ENCODE data around the gene SERP1. TPM values are rescaled to one million over a fixed set of nuclear protein-coding genes. Genes with fewer than 3 reads are reported as not detected.

The SERP1 gene
- total RNA-seq, 2 experiments from 2014 or later, result 97.4 to 182 TPM

DNA sequence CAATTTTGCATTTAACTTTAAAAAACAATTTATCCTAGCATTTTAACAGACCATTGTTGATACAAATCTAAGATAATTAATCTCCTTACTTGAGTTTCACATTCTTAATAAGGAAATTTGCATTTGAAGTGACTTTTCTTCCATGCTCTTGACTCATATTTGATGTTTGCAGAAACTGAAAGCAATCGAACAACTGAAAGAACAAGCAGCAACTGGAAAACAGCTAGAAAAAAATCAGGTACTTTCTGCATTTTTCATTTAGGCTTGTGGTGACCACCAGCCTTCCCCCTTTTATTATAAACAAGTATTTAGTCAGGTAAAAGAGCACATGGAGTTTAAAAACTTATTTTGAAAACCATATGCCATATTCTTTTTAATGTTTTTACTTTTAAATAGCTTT, 36.7 kb upstream of the SERP1 start:
- BruUV-seq (replicated peaks), result no TSS peak
- Histone ChIP-seq H2AFZ (ENCODE audit: low read length) (no peak overlapping the region), H3K79me2 (ENCODE audit: insufficient read depth, low read depth, low read length) (peaks cover 18% of the 10 kb centered on the region; the same call in 1 of the 2 replicates), H3K4me2 (ENCODE audit: low read length) (no peak overlapping the region), H3K4me1 (ENCODE audit: insufficient read depth, low read length, poor library complexity, severe bottlenecking) (no peaks in the 10 kb centered on the region), H3K9me3 (ENCODE audit: low read length) (no peaks in the 10 kb centered on the region), H3K27ac (ENCODE audit: low read depth, low read length, poor library complexity, severe bottlenecking) (no peak overlapping the region), H4K20me1 (ENCODE audit: insufficient read depth, low read length) (peaks cover 4% of the 10 kb centered on the region; the same call in 1 of the 2 replicates), H3K36me3 (ENCODE audit: insufficient read depth, low read length) (peaks cover 86% of the 10 kb centered on the region), H3K4me3 (ENCODE audit: low read depth, low read length, poor library complexity, severe bottlenecking) (no peak overlapping the region), H3K9me2 (ENCODE audit: insufficient read depth, low read length) (no peaks in the 10 kb centered on the region)
- DNase-seq (ENCODE audit: low spot score), result no peak
- intact Hi-C loops (cut with micrococcal nuclease; ENCODE audit: unreplicated experiment), result no loop called here
- TF ChIP-seq CTCF (conservative IDR thresholded peaks at IDR 0.05; ENCODE audit: low read length) (no peak), EZH2phosphoT487 (IDR thresholded peaks at IDR 0.05; ENCODE audit: borderline replicate concordance, low read depth, low read length) (no peak)
- ChIA-PET POLR2A (interaction anchor here (0.7 to 2.5 kb wide), 5 partner anchors 9 to 33 kb away, joined by 3 to 7 read pairs (median 4); partner anchors contain the start of gene SELENOT), CTCF (ENCODE audit: unreplicated experiment) (no interaction called here)

DNA sequence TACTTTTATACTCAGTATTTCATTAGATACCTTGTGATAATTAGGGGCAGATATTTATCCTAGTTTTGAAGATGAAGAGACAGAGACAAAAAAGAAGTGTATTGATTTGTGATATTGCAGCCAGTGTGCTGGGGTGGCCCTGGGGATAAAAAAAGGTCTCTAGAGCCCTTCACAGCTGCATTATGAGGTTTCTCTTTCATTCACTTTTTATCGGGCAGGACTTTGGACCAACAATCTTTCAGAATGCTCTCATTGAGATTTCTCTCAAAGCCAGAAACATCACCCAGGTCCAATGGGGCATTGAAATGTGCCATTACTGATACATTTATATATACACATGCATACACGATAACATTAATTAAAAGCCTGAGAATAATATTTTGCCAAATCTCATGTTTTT, 36.3 kb upstream of the SERP1 start:
- peaks cover 22% of the 10 kb centered on the region; the same call in 1 of the 2 replicates for H3K79me2 ChIP-seq (ENCODE audit: insufficient read depth, low read depth, low read length)
- H3K36me3 ChIP-seq (ENCODE audit: insufficient read depth, low read length), result peaks cover 90% of the 10 kb centered on the region
- CTCF ChIA-PET (ENCODE audit: unreplicated experiment), result no interaction called here
- H3K4me3 ChIP-seq (ENCODE audit: low read depth, low read length, poor library complexity, severe bottlenecking), result no peak overlapping the region
- POLR2A ChIA-PET, result interaction anchor here (0.7 kb wide), 1 partner anchor 33 kb away, joined by 3 read pairs; no protein-coding TSS in a partner anchor
- H2AFZ ChIP-seq (ENCODE audit: low read length), result no peak overlapping the region
- BruUV-seq (replicated peaks), result no TSS peak
- intact Hi-C loops (cut with micrococcal nuclease; ENCODE audit: unreplicated experiment), result no loop called here
- no peak for DNase-seq (ENCODE audit: low spot score)
- H3K4me1 ChIP-seq (ENCODE audit: insufficient read depth, low read length, poor library complexity, severe bottlenecking), result no peaks in the 10 kb centered on the region
- no peak overlapping the region for H3K27ac ChIP-seq (ENCODE audit: low read depth, low read length, poor library complexity, severe bottlenecking)
- H3K4me2 ChIP-seq (ENCODE audit: low read length), result no peak overlapping the region
- H3K9me3 ChIP-seq (ENCODE audit: low read length), result no peaks in the 10 kb centered on the region
- H4K20me1 ChIP-seq (ENCODE audit: insufficient read depth, low read length), result peaks cover 7% of the 10 kb centered on the region; the same call in 1 of the 2 replicates
- H3K9me2 ChIP-seq (ENCODE audit: insufficient read depth, low read length), result no peaks in the 10 kb centered on the region
- TF ChIP-seq EZH2phosphoT487 (IDR thresholded peaks at IDR 0.05; ENCODE audit: borderline replicate concordance, low read depth, low read length), result no peak
- no peak for TF ChIP-seq CTCF (conservative IDR thresholded peaks at IDR 0.05; ENCODE audit: low read length)

DNA sequence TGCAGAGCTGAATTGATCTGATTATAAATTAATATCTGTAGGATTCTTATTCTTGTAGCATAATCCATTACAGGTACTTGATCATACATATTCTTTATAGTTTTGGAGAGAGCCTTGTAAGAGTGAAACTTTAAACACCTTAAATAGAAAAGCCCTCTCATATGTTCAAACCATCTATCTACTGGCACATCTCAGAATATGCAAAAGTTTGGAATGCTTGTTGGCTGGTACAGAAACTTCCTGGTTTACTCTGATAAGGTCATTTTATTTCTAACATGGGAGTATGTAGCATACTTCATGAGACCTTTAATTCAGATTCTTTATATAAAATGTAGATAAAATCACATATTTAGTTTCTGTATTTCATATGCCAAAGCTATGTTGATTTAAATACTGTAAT, 34.9 kb upstream of the SERP1 start:
- no peak overlapping the region for H3K27ac ChIP-seq (ENCODE audit: low read depth, low read length, poor library complexity, severe bottlenecking)
- H4K20me1 ChIP-seq (ENCODE audit: insufficient read depth, low read length), result 0 out of 2 replicates have a peak, but pooled peaks cover 3% of the 10 kb centered on the region
- H3K36me3 ChIP-seq (ENCODE audit: insufficient read depth, low read length), result peaks cover 95% of the 10 kb centered on the region
- H2AFZ ChIP-seq (ENCODE audit: low read length), result no peak overlapping the region
- POLR2A ChIA-PET, result no interaction called here
- TF ChIP-seq EZH2phosphoT487 (IDR thresholded peaks at IDR 0.05; ENCODE audit: borderline replicate concordance, low read depth, low read length) (no peak), CTCF (conservative IDR thresholded peaks at IDR 0.05; ENCODE audit: low read length) (no peak)
- intact Hi-C loops (cut with micrococcal nuclease; ENCODE audit: unreplicated experiment), result no loop called here
- H3K4me3 ChIP-seq (ENCODE audit: low read depth, low read length, poor library complexity, severe bottlenecking), result no peak overlapping the region
- H3K9me3 ChIP-seq (ENCODE audit: low read length), result no peaks in the 10 kb centered on the region
- H3K79me2 ChIP-seq (ENCODE audit: insufficient read depth, low read depth, low read length), result peaks cover 18% of the 10 kb centered on the region; the same call in 1 of the 2 replicates
- CTCF ChIA-PET (ENCODE audit: unreplicated experiment), result no interaction called here
- no peaks in the 10 kb centered on the region for H3K9me2 ChIP-seq (ENCODE audit: insufficient read depth, low read length)
- H3K4me1 ChIP-seq (ENCODE audit: insufficient read depth, low read length, poor library complexity, severe bottlenecking), result no peaks in the 10 kb centered on the region
- no TSS peak for BruUV-seq (replicated peaks)
- no peak overlapping the region for H3K4me2 ChIP-seq (ENCODE audit: low read length)
- no peak for DNase-seq (ENCODE audit: low spot score)
